ENCODE measurements around the gene IGSF21. TPM values are rescaled to one million over a fixed set of nuclear protein-coding genes. Genes with fewer than 3 reads are reported as not detected.

The IGSF21 gene
- total RNA-seq, 3 donors from 2014 or later (not counting 1 experiment from before 2014, with no cell fraction given), result not detected

DNA sequence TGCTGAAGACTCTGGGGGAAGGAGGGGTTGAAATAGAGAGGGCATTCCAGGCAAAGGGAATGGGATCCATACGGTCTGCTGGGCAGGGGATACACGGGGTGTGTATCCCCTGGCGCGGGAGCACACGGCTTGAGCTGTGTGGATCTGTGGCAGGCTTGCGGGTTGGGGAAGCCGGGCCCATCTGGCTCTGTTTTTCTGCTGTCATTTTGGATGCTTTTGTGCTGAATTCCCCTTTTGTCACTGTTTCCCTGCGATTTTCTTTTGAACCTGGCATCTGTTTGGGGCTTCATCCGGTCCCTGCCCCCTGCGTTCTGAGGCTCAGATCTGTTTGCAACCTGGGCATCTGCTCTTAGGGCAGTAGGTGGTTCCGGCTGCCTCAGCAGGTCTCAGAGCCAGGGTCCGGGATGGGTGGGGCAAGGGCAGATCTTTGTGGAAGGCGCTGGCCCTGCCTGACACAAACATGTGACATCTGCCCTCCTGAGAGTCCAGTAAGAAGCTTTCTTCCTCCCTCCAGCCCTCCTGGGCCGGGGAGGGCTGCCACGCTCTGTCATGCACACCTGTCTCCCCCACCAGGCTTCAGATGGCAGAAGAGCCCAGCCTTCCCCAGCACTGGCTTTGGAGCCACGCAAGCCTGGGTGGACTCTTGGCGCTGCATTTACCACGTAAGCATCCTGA is 84.0 kb downstream of the IGSF21 start:
- no peak overlapping the region for H3K4me3 Mint-ChIP-seq
- no peaks in the 10 kb centered on the region for H3K4me1 Mint-ChIP-seq
- H3K27ac Mint-ChIP-seq, result no peak overlapping the region
- no peaks in the 10 kb centered on the region for H3K27me3 ChIP-seq (ENCODE audit: control insufficient read depth, insufficient read depth, low read length)
- intact Hi-C loops (cut with micrococcal nuclease), result no loop called here
- no peak overlapping the region for H3K4me3 ChIP-seq (ENCODE audit: low read length)
- no peaks in the 10 kb centered on the region for H3K9me3 ChIP-seq (ENCODE audit: control insufficient read depth, insufficient read depth, low read length)
- 70% methylated on average over 18 of the region's 18 CpGs for whole genome bisulfite sequencing (ENCODE audit: insufficient coverage)
- H3K4me1 ChIP-seq (ENCODE audit: control insufficient read depth, insufficient read depth, low read length), result no peaks in the 10 kb centered on the region
- DNase-seq (no peak), ATAC-seq (no peak)
- H3K9me3 Mint-ChIP-seq, result no peaks in the 10 kb centered on the region
- H3K36me3 ChIP-seq (ENCODE audit: control insufficient read depth, insufficient read depth, low read length), result no peaks in the 10 kb centered on the region
- H3K27me3 Mint-ChIP-seq (ENCODE audit: low read depth in 2 of 2), result peaks cover 27 to 33% of the 10 kb centered on the region in 2 donors
- H3K27ac ChIP-seq (ENCODE audit: low read length), result no peak overlapping the region
- no peaks in the 10 kb centered on the region for H3K36me3 Mint-ChIP-seq
- TF ChIP-seq, protein P1, sequence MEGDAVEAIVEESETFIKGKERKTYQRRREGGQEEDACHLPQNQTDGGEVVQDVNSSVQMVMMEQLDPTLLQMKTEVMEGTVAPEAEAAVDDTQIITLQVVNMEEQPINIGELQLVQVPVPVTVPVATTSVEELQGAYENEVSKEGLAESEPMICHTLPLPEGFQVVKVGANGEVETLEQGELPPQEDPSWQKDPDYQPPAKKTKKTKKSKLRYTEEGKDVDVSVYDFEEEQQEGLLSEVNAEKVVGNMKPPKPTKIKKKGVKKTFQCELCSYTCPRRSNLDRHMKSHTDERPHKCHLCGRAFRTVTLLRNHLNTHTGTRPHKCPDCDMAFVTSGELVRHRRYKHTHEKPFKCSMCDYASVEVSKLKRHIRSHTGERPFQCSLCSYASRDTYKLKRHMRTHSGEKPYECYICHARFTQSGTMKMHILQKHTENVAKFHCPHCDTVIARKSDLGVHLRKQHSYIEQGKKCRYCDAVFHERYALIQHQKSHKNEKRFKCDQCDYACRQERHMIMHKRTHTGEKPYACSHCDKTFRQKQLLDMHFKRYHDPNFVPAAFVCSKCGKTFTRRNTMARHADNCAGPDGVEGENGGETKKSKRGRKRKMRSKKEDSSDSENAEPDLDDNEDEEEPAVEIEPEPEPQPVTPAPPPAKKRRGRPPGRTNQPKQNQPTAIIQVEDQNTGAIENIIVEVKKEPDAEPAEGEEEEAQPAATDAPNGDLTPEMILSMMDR (IDR thresholded peaks at IDR 0.05), result no peak

DNA sequence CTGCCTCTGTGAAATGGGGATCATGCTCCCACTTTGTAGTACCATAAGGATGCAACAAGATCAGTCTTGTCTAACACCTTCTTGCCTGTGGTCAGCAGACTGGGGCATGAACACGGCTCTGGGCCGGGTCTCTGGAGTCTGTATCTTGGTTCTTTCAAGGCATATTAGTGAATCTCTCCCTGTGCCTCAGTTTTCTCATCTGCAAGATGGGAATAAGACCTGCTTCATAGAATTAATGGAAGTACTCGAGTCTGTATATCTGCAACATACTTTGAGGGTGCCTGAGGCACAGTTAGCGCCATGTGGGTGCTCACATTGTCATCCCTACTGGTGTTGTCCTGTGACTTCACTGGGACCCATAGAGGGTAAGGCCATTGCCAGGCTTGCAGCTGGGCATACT is 84.6 kb downstream of the IGSF21 start:
- Histone ChIP-seq H3K4me1 (ENCODE audit: control insufficient read depth, insufficient read depth, low read length) (no peaks in the 10 kb centered on the region), H3K27ac (ENCODE audit: low read length) (no peak overlapping the region), H3K4me3 (ENCODE audit: low read length) (no peak overlapping the region), H3K27me3 (ENCODE audit: control insufficient read depth, insufficient read depth, low read length) (no peaks in the 10 kb centered on the region), H3K36me3 (ENCODE audit: control insufficient read depth, insufficient read depth, low read length) (no peaks in the 10 kb centered on the region), H3K9me3 (ENCODE audit: control insufficient read depth, insufficient read depth, low read length) (no peaks in the 10 kb centered on the region)
- ATAC-seq, result no peak
- no peak for DNase-seq
- Mint-ChIP-seq H3K4me1 (no peaks in the 10 kb centered on the region), H3K36me3 (no peaks in the 10 kb centered on the region), H3K9me3 (no peaks in the 10 kb centered on the region), H3K27me3 (ENCODE audit: low read depth in 2 of 2) (peaks cover 25 to 33% of the 10 kb centered on the region in 2 donors), H3K27ac (no peak overlapping the region), H3K4me3 (no peak overlapping the region)
- 76% methylated on average over 4 of the region's 4 CpGs for WGBS (ENCODE audit: insufficient coverage)
- TF ChIP-seq, protein P1 (IDR thresholded peaks at IDR 0.05), result no peak
- intact Hi-C loops (cut with micrococcal nuclease), result no loop called here

GRCh38 chr1:18192974-18193373 is 85.4 kb downstream of the IGSF21 start:
- H3K4me3 ChIP-seq (ENCODE audit: low read length), result no peak overlapping the region
- intact Hi-C loops (cut with micrococcal nuclease), result no loop called here
- Mint-ChIP-seq H3K9me3 (no peaks in the 10 kb centered on the region), H3K36me3 (no peaks in the 10 kb centered on the region), H3K4me3 (no peak overlapping the region), H3K27me3 (ENCODE audit: low read depth in 2 of 2) (peaks cover 25 to 38% of the 10 kb centered on the region in 2 donors), H3K4me1 (no peaks in the 10 kb centered on the region), H3K27ac (no peak overlapping the region)
- no peaks in the 10 kb centered on the region for H3K9me3 ChIP-seq (ENCODE audit: control insufficient read depth, insufficient read depth, low read length)
- no peak overlapping the region for H3K27ac ChIP-seq (ENCODE audit: low read length)
- ATAC-seq (no peak), DNase-seq (no peak)
- 74% methylated on average over 1 of the region's 2 CpGs for WGBS (ENCODE audit: insufficient coverage)
- H3K27me3 ChIP-seq (ENCODE audit: control insufficient read depth, insufficient read depth, low read length), result no peaks in the 10 kb centered on the region
- TF ChIP-seq, protein P1 (IDR thresholded peaks at IDR 0.05), result no peak
- H3K4me1 ChIP-seq (ENCODE audit: control insufficient read depth, insufficient read depth, low read length), result no peaks in the 10 kb centered on the region
- H3K36me3 ChIP-seq (ENCODE audit: control insufficient read depth, insufficient read depth, low read length), result no peaks in the 10 kb centered on the region

DNA sequence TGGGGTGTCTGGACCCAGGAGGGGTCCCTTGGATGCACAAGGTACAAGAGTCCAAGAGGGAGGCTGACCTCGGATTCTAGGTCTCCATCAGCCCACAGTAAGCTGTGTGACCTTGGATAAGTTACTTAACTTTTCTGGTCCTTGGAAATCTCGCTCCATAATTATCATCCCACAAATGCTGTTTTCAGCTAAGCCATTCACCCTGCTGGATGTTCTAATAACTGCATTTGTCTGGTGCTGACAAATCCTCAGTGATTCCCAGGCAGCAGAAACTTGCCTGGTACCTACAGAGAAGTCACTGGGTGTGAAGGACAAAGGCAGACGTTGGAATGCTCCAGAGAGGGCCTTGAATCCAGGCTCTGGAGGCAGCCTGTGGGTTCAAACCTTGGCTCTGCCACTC is 89.7 kb downstream of the IGSF21 start:
- H3K4me3 Mint-ChIP-seq, result no peak overlapping the region
- ATAC-seq (no peak), DNase-seq (no peak)
- H3K36me3 ChIP-seq (ENCODE audit: control insufficient read depth, insufficient read depth, low read length), result no peaks in the 10 kb centered on the region
- H3K9me3 Mint-ChIP-seq, result no peaks in the 10 kb centered on the region
- TF ChIP-seq, protein P1 (IDR thresholded peaks at IDR 0.05), result no peak
- H3K4me1 ChIP-seq (ENCODE audit: control insufficient read depth, insufficient read depth, low read length), result no peaks in the 10 kb centered on the region
- intact Hi-C loops (cut with micrococcal nuclease), result no loop called here
- H3K27ac ChIP-seq (ENCODE audit: low read length), result no peak overlapping the region
- H3K9me3 ChIP-seq (ENCODE audit: control insufficient read depth, insufficient read depth, low read length), result no peaks in the 10 kb centered on the region
- H3K4me1 Mint-ChIP-seq, result no peaks in the 10 kb centered on the region
- no peak overlapping the region for H3K27ac Mint-ChIP-seq
- no peak overlapping the region for H3K4me3 ChIP-seq (ENCODE audit: low read length)
- 61% methylated on average over 3 of the region's 3 CpGs for WGBS (ENCODE audit: insufficient coverage)
- no peaks in the 10 kb centered on the region for H3K36me3 Mint-ChIP-seq
- H3K27me3 Mint-ChIP-seq (ENCODE audit: low read depth in 2 of 2), result peaks cover 38 to 63% of the 10 kb centered on the region in 2 donors
- no peaks in the 10 kb centered on the region for H3K27me3 ChIP-seq (ENCODE audit: control insufficient read depth, insufficient read depth, low read length)
